ENCODE data around the gene CHRM1.

Gene CHRM1

GRCh38 chr11:62925745-62926679 is 4.8 kb upstream of the CHRM1 start:
- no peak for TF ChIP-seq CTCF (conservative IDR thresholded peaks at IDR 0.05; ENCODE audit: low read depth, low read length)
- peak overlapping the region; percentile 24 for H3K4me3 ChIP-seq (ENCODE audit: low read length)
- DNase-seq (ENCODE audit: low read depth), result no peak

GRCh38 chr11:62925308-62925707 is 4.1 kb upstream of the CHRM1 start:
- TF ChIP-seq CTCF (conservative IDR thresholded peaks at IDR 0.05; ENCODE audit: low read depth, low read length), result no peak
- no peak overlapping the region for H3K4me3 ChIP-seq (ENCODE audit: low read length)
- no peak for DNase-seq (ENCODE audit: low read depth)

GRCh38 chr11:62923601-62924411 is 2.6 kb upstream of the CHRM1 start:
- no peak for TF ChIP-seq CTCF (conservative IDR thresholded peaks at IDR 0.05; ENCODE audit: low read depth, low read length)
- no peak for DNase-seq (ENCODE audit: low read depth)
- H3K4me3 ChIP-seq (ENCODE audit: low read length), result no peak overlapping the region

- no peak for DNase-seq (ENCODE audit: low read depth)
- H3K4me3 ChIP-seq (ENCODE audit: low read length), result no peak overlapping the region
- peak; percentile 47 for TF ChIP-seq CTCF (conservative IDR thresholded peaks at IDR 0.05; ENCODE audit: low read depth, low read length)
Observed at GRCh38 chr11:62922653-62923431, 1.7 kb upstream of the CHRM1 start.

GRCh38 chr11:62922189-62922589 is 1.0 kb upstream of the CHRM1 start:
- TF ChIP-seq CTCF (conservative IDR thresholded peaks at IDR 0.05; ENCODE audit: low read depth, low read length), result no peak
- no peak for DNase-seq (ENCODE audit: low read depth)
- H3K4me3 ChIP-seq (ENCODE audit: low read length), result no peak overlapping the region

- no peak for TF ChIP-seq CTCF (conservative IDR thresholded peaks at IDR 0.05; ENCODE audit: low read depth, low read length)
- no peak overlapping the region for H3K4me3 ChIP-seq (ENCODE audit: low read length)
- no peak for DNase-seq (ENCODE audit: low read depth)
Observed at GRCh38 chr11:62921573-62922188, 518 bp upstream of the CHRM1 start.

Data from retinal pigment epithelial cell (primary cell).